Measurements from ENCODE around the gene HTRA3. TPM values are rescaled to one million over a fixed set of nuclear protein-coding genes. Genes with fewer than 3 reads are reported as not detected.

Gene HTRA3
- total RNA-seq, 1 donor from 2014 or later = 3.5 TPM

DNA sequence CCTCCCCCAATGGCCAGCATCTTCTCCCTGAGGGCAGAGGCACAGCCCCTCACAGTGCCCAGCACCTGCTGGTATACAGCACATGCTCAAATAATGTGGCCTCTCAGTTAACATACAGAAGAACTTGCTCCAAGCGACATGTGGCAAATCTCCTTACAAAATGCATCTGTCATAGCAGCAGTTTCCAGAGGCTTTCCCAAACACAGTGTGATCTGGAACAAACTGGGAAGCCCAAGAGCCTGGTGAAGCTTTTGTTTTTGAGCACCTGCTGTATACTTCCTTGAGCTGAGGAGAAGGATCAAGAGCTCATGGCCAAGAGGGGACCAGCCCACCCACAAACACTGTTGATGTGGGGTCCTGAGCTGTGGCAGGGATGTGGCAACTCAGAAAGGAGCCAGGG is 34.8 kb upstream of the HTRA3 start:
- TF ChIP-seq, protein P1, sequence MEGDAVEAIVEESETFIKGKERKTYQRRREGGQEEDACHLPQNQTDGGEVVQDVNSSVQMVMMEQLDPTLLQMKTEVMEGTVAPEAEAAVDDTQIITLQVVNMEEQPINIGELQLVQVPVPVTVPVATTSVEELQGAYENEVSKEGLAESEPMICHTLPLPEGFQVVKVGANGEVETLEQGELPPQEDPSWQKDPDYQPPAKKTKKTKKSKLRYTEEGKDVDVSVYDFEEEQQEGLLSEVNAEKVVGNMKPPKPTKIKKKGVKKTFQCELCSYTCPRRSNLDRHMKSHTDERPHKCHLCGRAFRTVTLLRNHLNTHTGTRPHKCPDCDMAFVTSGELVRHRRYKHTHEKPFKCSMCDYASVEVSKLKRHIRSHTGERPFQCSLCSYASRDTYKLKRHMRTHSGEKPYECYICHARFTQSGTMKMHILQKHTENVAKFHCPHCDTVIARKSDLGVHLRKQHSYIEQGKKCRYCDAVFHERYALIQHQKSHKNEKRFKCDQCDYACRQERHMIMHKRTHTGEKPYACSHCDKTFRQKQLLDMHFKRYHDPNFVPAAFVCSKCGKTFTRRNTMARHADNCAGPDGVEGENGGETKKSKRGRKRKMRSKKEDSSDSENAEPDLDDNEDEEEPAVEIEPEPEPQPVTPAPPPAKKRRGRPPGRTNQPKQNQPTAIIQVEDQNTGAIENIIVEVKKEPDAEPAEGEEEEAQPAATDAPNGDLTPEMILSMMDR (IDR thresholded peaks at IDR 0.05) = no peak

DNA sequence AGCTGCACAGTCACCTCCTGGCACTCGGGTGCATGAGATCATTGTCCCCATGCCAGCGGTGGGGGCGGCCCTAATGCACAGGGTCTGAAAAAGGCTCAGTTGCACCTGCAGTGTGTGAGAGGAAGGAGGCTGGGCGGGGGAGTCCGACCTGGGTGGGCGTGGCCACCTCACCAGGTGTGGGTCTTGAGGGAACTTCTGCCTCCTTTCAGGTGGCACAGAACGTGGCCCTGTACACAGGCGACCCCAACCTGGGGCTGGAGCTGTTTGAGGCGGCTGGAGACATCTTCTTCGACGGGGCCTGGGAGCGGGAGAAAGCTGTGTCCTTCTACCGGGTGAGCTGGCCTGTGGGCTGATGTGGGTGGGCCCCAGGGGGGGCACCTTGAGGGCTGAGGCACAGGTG is 34.3 kb upstream of the HTRA3 start:
- H3K9me3 Mint-ChIP-seq (ENCODE audit: low read depth) = no peaks in the 10 kb centered on the region
- no peak for DNase-seq (ENCODE audit: low spot score)
- H3K27me3 Mint-ChIP-seq (ENCODE audit: low read depth) = no peaks in the 10 kb centered on the region
- TF ChIP-seq, protein P1 (IDR thresholded peaks at IDR 0.05) = no peak
- H3K4me3 Mint-ChIP-seq (ENCODE audit: unreplicated experiment) = no peak overlapping the region
- H3K36me3 Mint-ChIP-seq (ENCODE audit: low read depth) = no peaks in the 10 kb centered on the region
- peaks cover 8% of the 10 kb centered on the region for H3K4me1 Mint-ChIP-seq (ENCODE audit: low read depth)
- no peak overlapping the region for H3K27ac Mint-ChIP-seq (ENCODE audit: unreplicated experiment)

More for the DNA sequence above, 34.8 kb upstream of the HTRA3 start:
- no peaks in the 10 kb centered on the region for H3K36me3 Mint-ChIP-seq (ENCODE audit: low read depth)
- no peak for DNase-seq (ENCODE audit: low spot score)
- no peak overlapping the region for H3K27ac Mint-ChIP-seq (ENCODE audit: unreplicated experiment)
- no peak overlapping the region for H3K4me3 Mint-ChIP-seq (ENCODE audit: unreplicated experiment)
- no peaks in the 10 kb centered on the region for H3K9me3 Mint-ChIP-seq (ENCODE audit: low read depth)
- H3K27me3 Mint-ChIP-seq (ENCODE audit: low read depth) = no peaks in the 10 kb centered on the region
- H3K4me1 Mint-ChIP-seq (ENCODE audit: low read depth) = peaks cover 8% of the 10 kb centered on the region

DNA sequence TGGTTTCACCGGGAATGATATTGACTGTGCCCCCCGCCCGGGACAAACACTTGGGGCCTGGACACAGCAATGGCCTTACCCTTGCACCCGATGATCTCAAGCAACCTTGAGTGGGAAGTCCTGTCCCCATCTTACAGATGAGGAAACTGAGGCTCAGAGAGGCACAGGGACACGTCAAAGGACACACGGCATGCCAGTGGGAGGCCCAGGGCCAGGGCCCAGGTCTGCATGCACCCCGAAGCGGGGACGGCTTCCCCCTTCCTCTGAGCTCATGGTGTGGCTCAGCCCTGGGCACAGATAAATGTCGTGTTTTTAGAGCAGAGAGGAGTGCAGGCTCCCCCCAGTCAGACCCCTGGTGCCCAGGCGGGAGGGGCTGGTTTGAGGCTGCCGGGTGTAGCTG is 33.9 kb upstream of the HTRA3 start:
- no peak overlapping the region for H3K4me3 Mint-ChIP-seq (ENCODE audit: unreplicated experiment)
- H3K4me1 Mint-ChIP-seq (ENCODE audit: low read depth) = peaks cover 5% of the 10 kb centered on the region
- no peak overlapping the region for H3K27ac Mint-ChIP-seq (ENCODE audit: unreplicated experiment)

DNA sequence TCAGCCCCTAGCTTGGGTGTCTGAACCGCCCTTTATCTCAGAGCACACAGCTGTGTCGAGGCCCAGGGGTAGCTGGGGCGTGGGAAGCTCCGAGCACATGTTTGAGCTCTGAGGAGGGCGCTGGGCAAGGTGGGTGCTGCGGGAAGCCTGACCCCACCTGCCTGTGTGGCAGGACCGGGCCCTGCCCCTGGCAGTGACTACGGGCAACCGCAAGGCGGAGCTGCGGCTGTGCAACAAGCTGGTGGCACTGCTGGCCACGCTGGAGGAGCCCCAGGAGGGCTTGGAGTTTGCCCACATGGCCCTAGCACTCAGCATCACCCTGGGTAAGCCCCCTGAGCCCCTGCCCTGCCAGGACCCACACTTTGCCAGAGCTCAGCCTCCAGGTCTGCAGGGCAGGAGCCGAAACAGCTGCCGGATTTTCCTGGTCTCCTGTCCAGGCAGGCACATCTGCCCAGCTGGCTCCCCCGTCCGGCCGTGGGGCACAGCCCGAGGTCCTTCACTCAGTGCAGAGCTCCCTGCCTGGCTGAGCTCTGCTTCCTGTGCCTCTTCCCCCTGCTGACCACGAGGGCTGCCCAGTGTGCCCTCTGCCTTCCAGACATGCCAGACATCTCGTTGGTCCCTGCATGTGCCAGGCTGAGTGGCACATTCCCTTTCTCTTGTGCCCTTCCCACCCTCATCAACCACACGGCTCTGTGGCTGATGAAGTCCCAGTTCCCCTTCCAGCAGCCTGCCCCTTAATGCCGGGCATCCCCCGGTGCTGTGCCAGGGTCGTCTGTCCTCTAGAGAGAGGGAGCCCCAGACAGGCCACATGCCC is 33.2 kb upstream of the HTRA3 start:
- no peaks in the 10 kb centered on the region for H3K4me1 Mint-ChIP-seq (ENCODE audit: low read depth)
- H3K27ac Mint-ChIP-seq (ENCODE audit: unreplicated experiment) = no peak overlapping the region
- no peaks in the 10 kb centered on the region for H3K27me3 Mint-ChIP-seq (ENCODE audit: low read depth)
- TF ChIP-seq, protein P1 (IDR thresholded peaks at IDR 0.05) = no peak
- no peak overlapping the region for H3K4me3 Mint-ChIP-seq (ENCODE audit: unreplicated experiment)
- H3K36me3 Mint-ChIP-seq (ENCODE audit: low read depth) = no peaks in the 10 kb centered on the region
- no peaks in the 10 kb centered on the region for H3K9me3 Mint-ChIP-seq (ENCODE audit: low read depth)
- DNase-seq (ENCODE audit: low spot score) = no peak

More for the DNA sequence above, 33.9 kb upstream of the HTRA3 start:
- Mint-ChIP-seq H3K9me3 (ENCODE audit: low read depth) (no peaks in the 10 kb centered on the region), H3K36me3 (ENCODE audit: low read depth) (no peaks in the 10 kb centered on the region), H3K27me3 (ENCODE audit: low read depth) (no peaks in the 10 kb centered on the region)
- DNase-seq (ENCODE audit: low spot score) = no peak
- TF ChIP-seq, protein P1 (IDR thresholded peaks at IDR 0.05) = no peak

DNA sequence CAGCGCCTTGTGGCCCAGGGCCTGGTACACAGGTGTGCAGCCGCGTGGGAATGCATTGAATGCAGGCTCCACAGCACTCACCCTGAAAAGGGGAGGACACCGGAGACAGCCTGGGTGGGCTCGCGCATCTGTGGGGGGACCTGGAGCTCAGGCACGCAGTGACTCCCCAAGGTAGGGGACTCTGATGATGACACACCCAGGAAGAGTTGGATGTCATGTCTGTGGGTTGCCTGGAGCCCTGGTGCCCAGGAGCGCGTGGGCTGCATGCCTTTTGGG is 32.7 kb upstream of the HTRA3 start:
- no peaks in the 10 kb centered on the region for H3K36me3 Mint-ChIP-seq (ENCODE audit: low read depth)
- no peak overlapping the region for H3K4me3 Mint-ChIP-seq (ENCODE audit: unreplicated experiment)
- H3K9me3 Mint-ChIP-seq (ENCODE audit: low read depth) = no peaks in the 10 kb centered on the region
- TF ChIP-seq, protein P1 (IDR thresholded peaks at IDR 0.05) = no peak
- H3K27me3 Mint-ChIP-seq (ENCODE audit: low read depth) = no peaks in the 10 kb centered on the region
- no peak overlapping the region for H3K27ac Mint-ChIP-seq (ENCODE audit: unreplicated experiment)
- DNase-seq (ENCODE audit: low spot score) = no peak
- H3K4me1 Mint-ChIP-seq (ENCODE audit: low read depth) = no peaks in the 10 kb centered on the region

Data from chondrocyte (in vitro differentiated cells).